ELF-1 (cell line): ENCODE measurements around the gene AIFM3.
"Not testable (repeated sequence)": the region's sequence is repeated elsewhere in the genome, so short reads cannot be mapped to it uniquely, and the experiment has no call there.

ENCODE experiments used
- DNase-seq: peaks from one replicate; pipeline ENCODE4 v3.0.0-alpha.2; 2016; ENCODE audit warnings: low read depth, low spot score

The AIFM3 gene

GRCh38 chr22:20959578-20960461, 7.2 kb upstream of the AIFM3 start:
- DNase-seq = no peak

GRCh38 chr22:20960609-20961008, 6.4 kb upstream of the AIFM3 start:
- no peak for DNase-seq

DNA sequence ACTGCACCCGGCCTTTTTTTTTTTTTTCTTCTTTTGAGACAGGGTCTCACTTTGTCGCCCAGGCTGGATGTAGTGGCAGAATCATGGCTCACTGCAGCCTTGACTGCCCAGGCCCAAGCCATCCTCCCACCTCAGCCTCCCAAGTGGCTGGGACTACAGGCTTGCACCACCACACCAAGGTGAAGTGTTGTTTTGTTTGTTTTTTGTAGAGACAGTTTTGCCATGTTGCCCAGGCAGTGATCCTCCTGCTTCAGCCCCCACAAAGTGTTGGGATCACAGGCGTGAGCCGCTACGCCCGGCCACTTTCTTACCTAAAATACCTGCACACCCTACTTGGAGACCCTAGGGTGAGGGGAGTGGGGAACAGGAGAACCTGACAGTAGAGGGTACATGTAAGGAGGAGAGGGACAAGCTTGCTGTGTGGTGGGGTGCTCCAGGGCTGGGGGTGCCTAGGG, 4.5 kb upstream of the AIFM3 start:
- DNase-seq = no peak

- no peak for DNase-seq
Measured at GRCh38 chr22:20963201-20964052, 3.6 kb upstream of the AIFM3 start.

- DNase-seq = no peak
Measured at GRCh38 chr22:20964090-20964798, 2.8 kb upstream of the AIFM3 start.

DNA sequence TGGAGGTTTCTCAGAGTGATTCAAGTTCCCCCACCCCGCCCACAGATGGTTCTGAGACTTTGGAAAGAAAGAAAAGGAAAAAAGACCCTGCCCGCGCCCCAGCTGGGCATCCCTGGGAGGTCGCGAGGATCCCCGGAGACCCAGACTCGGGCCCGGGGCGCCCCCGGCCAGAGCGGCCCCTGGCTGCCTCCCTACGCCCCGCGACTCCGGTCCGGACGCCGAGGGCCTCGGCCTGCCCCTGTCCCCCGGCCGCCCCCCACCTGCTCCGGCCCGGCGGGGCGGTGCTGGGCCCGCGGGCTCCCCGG, 2.3 kb upstream of the AIFM3 start:
- no peak for DNase-seq

DNA sequence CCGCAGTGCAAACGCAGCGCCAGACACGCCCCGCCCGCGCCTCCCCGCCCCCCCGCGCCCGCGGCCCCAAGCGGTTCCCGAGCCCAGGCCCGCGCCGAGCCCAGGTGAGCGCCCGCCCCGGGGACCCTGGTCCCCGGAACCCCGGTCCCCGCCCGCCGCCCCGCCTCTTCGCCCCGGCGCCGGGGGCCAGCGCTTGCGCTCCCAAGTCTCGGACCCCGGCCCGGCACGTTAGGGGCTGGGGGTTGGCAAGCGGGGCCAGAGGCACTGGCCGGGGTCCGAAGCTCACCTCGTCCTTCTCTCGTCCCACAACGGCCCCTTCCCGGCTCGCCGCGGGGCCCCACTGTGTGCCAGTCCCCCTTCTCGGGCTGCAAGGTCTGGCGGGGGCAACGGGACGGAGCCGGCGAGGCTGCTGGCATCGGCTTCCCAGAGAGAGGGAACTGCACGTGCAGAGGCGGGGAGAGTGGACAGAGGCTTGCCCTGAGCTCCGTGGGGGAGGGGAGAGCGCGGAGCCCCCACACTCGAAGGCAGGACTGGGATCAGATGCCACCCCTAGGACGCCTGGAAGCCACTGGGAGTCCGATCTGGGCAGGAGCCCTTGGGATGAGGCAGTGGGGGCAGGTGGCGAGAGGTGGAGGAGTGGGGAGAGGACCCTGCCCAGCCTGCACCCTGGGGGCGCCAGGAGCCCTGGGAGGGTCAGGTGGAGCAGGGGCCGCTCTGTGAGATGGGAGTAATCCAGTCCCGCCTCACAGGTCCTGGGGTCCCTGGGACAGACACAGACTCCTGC, 1.8 kb upstream of the AIFM3 start:
- no peak for DNase-seq

- no peak for DNase-seq
Measured at GRCh38 chr22:20965888-20966855, 883 bp upstream of the AIFM3 start.

GRCh38 chr22:20967697-20968211, 699 bp downstream of the AIFM3 start:
- peak; percentile 57 for DNase-seq

DNA sequence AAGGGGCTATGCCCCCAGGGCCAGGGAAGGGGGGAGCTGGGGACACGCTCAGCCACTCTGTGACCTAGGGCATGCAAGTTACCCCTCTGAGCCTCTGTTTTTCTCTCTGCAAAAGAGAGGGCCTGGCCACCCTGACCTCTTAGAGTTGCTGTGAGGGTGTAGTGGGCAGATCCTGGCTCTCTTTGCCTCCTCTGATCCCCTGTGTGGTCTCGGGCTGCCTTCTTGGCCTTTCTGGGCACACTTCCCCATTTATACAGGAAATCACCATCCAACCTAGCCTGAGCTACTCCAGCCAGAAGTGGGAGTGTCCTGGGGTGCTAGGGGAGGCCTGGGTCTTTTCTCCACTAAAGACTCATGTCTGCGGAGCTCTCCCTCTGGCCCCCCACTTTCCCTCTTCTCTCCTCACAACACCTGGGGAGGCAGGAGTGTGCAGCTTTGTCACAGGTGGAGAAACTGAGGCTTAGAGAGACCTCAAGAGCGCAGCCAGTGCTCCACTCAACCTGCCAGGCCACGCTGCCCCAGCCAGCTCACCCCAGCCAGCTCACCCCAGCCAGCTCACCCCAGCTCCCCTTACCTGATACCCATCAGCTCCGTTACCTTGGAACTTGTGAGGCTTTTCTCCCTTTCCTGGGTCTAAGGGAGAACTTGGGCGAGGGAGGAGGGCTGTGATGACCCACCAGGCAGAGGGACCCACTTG, 1.4 kb downstream of the AIFM3 start:
- no peak for DNase-seq

DNA sequence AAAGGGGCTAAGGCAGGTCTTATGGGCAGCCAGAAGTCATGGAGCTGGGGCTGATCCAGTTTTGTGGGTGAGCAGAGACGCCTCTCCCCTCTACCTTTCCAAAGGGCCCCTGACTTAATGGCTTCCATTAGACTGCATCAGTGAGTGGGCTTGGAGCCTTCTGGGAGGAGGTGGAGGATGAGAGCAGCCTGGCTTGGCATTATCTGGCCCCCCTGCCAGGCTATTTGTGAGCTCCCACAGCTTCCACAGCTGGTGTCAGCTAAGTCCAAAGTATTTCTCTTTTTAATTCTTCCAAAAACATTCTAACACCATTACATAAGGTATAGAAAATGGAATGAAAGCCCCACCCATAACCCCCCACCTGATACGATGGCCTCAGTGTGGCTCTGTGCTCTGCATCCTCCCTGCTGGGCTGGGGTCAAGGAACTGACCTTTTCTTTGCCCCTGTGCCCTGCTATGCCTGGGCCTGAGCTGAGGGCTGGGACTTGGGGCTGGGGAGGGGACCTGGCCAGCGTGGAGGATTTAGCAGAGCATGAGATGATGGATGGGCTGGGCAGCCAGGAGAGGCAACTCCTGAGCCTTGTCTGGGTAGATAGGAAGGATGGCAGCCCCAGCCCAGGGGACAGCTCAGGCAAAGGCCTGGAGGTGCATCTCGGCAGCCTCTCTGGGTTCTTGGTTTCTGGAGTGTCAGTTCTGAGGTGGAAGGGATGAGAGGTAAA, 4.0 kb downstream of the AIFM3 start:
- peak; percentile 44 for DNase-seq

GRCh38 chr22:20972014-20972694, 5.1 kb downstream of the AIFM3 start:
- DNase-seq = not testable (repeated sequence)

GRCh38 chr22:20972933-20973577, 6.0 kb downstream of the AIFM3 start:
- DNase-seq = no peak

DNA sequence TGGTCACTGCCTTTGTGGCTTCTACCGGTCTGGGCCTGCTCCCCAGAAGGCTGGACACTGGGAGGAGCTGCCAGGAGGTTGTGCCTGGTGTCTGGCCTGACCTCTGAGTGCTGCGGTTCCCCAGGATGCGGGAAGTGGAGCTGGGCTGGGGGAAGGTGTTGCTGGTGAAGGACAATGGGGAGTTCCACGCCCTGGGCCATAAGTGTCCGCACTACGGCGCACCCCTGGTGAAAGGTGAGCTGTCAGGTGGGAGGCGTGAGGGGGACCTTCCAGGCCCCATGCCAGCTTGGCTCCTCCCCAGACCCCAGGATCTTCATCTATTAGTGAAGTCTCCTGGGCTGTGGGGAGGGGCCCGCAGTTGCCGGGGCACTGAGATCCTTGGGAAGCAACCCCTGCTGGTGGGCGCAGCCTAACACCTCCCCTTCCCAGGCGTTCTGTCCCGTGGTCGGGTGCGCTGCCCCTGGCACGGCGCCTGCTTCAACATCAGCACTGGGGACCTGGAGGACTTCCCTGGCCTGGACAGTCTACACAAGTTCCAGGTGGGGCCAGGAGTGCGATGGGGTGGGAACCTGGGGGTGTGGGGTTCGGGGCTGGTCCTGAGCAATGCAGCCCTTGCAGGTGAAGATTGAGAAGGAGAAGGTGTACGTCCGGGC, 6.7 kb downstream of the AIFM3 start:
- DNase-seq = no peak

- DNase-seq = no peak
Measured at GRCh38 chr22:20974336-20974955, 7.4 kb downstream of the AIFM3 start.

DNA sequence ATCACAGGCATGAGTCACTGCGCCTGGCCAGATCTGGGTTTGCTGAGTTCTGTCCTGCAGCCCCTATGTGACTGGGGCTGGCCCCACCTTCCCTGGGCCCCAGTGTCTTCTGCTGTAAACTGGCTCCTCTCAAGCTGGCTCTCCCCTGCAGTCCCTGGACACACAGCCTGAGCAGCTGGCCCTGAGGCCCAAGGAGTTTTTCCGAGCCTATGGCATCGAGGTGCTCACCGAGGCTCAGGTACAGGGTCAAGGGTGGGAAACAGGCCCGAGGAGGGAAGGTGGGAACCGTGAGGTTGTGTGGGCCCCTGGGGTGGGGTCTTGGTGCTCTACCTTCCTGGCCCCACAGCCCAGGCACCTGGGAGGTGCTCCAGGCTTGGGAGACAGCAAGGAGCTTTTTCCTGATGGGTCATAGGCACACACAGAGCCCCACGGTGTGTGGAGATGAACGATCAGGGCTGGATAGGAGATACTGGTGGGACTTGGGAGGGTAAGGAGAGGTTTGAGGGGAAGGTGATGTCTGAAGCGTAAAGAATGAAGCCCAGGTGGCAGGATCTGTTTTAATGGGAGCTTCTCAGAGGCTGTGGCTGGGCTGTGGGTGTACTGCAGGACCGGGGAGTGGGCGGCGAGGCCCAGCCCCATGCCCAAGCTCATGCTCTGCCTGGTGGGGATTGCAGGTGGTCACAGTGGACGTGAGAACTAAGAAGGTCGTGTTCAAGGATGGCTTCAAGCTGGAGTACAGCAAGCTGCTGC, 8.7 kb downstream of the AIFM3 start:
- no peak for DNase-seq
